ENCODE results near the gene GRIK5. TPM values are rescaled to one million over a fixed set of nuclear protein-coding genes. Genes with fewer than 3 reads are reported as not detected.

Gene GRIK5
- total and polyA plus RNA-seq, 2 of the 8 experiments (the other 6 are each of a cell fraction or from before 2014, with no cell fraction given), result 17.8 to 42.9 TPM

DNA sequence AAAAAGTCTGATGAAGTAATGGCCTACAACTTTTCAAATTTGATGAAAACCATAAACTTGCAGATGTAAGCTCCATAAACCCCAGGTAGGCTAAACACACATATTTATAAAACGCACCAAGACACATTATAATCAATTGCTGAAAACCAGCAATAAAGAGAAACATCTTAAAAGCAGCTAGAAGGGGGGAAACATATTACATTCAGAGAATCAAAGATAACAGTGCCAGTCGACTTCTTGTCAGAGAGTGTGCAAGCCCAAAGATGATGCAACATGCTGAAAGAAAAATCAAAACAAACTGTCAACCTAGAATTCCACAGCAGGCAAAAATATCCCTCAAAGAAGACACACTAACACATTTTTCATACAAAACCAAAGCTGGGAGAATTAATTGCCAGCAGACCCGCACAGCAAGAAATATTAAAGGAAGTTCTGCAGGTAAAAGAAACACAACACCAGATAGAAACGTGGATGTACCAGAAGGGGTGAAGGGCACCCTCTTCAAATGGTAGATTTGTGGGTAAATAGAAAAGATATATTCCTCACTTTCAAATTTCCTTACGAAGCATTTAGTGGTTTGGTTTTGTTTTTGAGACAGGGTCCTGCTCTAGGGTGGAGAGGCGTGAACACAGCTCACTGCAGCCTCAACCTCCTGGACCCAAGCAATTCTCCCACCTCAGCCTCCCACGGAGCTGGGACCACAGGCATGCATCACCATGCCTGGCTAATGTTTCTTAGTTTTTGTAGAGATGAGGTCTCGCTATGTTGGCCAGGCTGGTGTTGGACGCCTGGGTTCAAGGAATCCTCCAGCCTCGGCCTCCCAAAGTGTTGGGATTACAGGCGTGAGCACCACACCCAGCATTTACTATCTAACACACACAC, 59.5 kb downstream of the GRIK5 start (continued):
- TF ChIP-seq CBX5 (IDR thresholded peaks at IDR 0.05; ENCODE audit: low read depth, low read length) (no peak), RXRA (IDR thresholded peaks at IDR 0.05; ENCODE audit: insufficient read depth, low read depth, low read length) (no peak), BRCA1 (IDR thresholded peaks at IDR 0.05; ENCODE audit: low read depth, low read length) (no peak), JUN (IDR thresholded peaks at IDR 0.05; ENCODE audit: low read depth, low read length) (no peak), ZNF274 (IDR thresholded peaks at IDR 0.05; ENCODE audit: borderline replicate concordance, extremely low read depth, low read length) (no peak), PHF8 (conservative IDR thresholded peaks at IDR 0.05; ENCODE audit: low read depth, low read length) (no peak), BACH1 (IDR thresholded peaks at IDR 0.05; ENCODE audit: low read length) (no peak)
- TF ChIP-seq, protein P1, sequence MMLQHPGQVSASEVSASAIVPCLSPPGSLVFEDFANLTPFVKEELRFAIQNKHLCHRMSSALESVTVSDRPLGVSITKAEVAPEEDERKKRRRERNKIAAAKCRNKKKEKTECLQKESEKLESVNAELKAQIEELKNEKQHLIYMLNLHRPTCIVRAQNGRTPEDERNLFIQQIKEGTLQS (IDR thresholded peaks at IDR 0.05; ENCODE audit: insufficient read depth, low read depth, low read length), result no peak
